HL-60/S4 treated with phorbol 12-myristate 13-acetate at 8.2 ng/mL for 4 days and 3 days (cell line): ENCODE results near the gene SNAP29.

Experiments used
- in situ Hi-C: fragments of 300-500 bp; cut with MboI; formaldehyde crosslinking; loops from 2 replicates; pipeline ENCODE4 v1.15.0; 2022; ENCODE audit warnings: low sequenced_read_pairs

SNAP29 gene

GRCh38 chr22:20865875-20866445, 7.2 kb downstream of the SNAP29 start:
- in situ Hi-C loops = no loop called here

- in situ Hi-C loops = no loop called here
Observed at GRCh38 chr22:20866736-20867135, 7.9 kb downstream of the SNAP29 start.

- in situ Hi-C loops = no loop called here
Observed at GRCh38 chr22:20867179-20868024, 8.6 kb downstream of the SNAP29 start.

- in situ Hi-C loops = no loop called here
Observed at GRCh38 chr22:20868025-20868962, 9.5 kb downstream of the SNAP29 start.

DNA sequence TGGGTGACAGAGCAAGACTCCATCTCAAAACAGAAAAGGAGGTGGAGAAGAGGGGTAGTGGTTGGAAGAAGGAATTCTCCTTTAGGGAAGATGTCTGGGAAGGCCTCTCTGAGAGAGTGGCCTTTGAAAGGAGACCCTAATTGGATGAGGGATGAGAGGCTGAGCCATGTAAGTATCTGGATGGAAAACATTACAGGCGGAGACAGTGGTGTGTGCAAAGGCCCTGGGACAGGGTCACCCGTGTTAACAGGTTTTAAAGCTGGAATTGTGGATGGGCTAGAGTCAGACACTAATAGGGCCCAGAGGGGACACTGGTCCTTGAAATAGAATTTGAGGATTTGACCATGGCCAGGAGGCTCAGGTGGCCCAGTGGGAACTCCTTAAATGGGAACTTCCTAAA, 10.4 kb downstream of the SNAP29 start:
- in situ Hi-C loops = no loop called here

DNA sequence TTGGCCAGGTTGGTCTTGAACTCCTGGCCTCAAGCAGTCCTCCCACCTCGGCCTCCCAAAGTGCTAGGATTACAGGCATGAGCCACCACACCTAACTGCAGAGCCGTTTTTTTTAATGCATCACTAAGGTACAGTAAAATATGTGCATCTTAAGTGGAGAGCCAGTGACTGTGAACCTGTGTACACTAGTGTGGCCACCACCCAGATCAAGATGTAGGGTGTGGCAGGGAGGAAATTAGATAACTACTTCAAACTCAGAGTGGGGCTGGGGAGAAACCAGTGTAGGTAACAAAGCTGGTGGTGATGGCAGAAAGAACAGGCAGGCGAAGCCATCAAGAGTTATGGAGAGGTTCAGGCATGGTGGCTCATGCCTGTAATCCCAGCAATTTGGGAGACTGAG, 14.4 kb downstream of the SNAP29 start:
- in situ Hi-C loops = no loop called here

GRCh38 chr22:20875296-20875695, 16.5 kb downstream of the SNAP29 start:
- in situ Hi-C loops = no loop called here

- in situ Hi-C loops = no loop called here
Observed at GRCh38 chr22:20877715-20878114, 18.9 kb downstream of the SNAP29 start.

GRCh38 chr22:20881231-20881630, 22.4 kb downstream of the SNAP29 start:
- in situ Hi-C loops = no loop called here

- in situ Hi-C loops = no loop called here
Observed at GRCh38 chr22:20881869-20882815, 23.3 kb downstream of the SNAP29 start.

DNA sequence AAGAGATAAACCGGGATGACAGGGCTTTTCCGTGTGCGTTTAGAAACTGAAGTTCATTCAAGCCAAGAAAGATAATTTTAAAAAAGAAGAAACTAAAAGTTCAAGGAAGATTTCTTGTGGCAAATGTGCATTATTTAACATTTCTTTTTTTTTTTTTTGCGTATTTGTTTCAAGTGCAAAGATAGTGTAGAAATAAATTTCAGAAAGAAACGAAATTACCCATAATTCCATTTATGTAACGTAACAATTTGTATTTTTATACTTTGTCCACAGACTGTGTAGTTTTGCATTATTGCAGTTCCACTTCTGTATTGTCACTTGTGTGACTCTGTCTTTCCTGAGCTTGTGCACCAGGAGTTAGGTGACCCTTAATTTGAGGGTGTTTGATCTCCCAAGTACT, 24.0 kb downstream of the SNAP29 start:
- in situ Hi-C loops = no loop called here

DNA sequence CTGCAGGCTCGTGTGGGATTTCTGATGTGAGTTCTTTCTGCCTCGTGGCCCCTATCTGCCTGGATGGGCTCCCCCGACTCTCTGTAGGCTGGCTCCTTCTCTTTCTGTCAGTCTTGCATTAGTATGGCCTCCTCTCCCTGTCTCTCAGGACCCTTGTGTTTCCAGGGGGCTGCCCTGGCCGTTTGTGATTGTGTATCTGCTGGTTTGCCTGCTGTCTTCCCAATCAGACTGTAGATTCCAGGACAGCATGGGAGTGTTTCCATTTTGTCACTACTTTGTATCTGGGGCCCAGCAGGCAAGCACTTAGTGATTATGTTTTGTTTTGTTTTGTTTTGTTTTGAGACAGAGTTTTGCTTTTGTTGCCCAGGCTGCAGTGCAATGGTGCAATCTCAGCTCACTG, 25.6 kb downstream of the SNAP29 start:
- in situ Hi-C loops = no loop called here

GRCh38 chr22:20885017-20885556, 26.3 kb downstream of the SNAP29 start:
- in situ Hi-C loops = no loop called here

DNA sequence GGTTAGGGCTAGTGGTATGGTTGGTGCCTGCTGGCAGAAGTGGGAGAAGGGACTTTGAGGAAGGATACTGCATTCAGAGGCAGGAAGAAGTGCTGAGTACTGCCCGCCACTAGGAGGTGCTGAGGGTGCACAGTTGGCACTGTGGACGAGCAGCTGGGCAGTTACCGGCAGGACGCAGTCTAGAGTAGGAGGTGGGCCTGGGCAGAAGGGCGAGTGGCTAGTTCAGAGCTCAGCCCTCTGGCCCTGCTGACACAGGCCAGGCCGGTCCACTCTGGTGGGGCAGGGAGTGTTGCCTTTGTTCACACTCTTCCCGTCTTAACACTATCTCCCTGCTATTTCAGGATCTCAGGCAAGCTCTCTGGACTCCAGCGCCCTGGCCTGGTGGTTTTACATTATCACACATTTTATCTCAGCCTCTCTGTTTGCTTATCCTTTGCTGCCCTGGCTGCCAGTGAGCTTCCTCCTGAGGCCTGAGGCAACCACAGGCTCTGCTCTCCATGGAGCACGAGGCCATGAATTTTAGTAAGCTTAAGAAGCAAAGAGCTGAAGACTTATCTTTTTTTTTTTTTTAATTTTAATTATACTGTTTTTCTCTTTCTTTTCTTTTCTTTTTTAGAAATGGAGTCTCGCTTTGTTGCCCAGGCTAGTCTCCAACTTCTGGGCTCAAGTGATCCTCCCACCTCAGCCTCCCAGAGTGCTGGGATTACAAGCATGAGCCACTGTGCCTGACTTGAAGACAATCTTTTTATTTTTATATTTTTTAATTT, 26.9 kb downstream of the SNAP29 start:
- in situ Hi-C loops = no loop called here

DNA sequence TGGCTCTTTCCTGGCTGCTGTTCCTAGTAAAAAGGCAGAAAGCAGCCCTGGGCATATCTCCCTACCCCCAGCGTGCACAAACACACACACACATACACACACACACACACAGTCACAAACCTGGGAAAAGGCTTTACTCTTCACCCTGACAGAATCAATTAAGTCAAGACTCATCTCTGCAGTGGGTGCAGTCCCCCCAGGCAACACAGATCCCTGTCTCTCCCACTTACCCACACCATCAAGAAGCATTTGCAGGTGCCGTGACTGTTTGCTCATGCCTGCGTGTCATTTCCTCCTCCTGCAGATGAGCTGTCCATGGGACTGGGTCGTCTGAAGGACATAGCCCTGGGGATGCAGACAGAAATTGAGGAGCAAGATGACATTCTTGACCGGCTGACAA, 28.6 kb downstream of the SNAP29 start:
- in situ Hi-C loops = no loop called here

- in situ Hi-C loops = no loop called here
Observed at GRCh38 chr22:20889025-20889704, 30.4 kb downstream of the SNAP29 start.

DNA sequence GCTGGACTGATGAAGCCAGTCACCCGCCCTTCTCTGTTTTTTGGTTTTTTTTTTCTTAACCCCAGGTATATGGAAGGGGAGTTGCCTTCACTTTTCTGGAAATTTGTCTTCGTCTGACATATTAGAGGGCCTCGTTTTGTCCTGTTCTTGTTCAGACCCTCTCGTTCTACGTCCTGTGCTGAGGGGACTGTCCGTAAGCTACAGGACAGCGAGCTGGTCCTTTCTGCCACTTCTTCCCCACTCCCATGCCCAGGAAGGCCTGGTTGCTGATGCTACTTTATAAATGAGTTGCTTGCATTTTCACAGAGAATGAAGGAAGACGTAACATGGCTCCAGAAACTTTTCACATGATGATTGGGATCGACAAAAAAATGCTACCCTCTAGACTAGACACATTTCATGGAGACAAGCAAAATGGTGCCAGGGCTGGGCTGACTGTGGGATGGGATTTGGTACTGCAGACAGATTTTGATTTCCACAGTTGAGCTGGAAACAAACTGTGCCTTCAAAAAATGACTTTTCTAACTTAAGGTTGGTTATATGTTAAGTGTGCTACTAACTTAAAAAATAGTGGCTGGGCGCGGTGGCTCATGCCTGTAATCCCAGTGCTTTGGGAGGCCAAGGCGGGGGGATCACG, 31.2 kb downstream of the SNAP29 start:
- in situ Hi-C loops = no loop called here

DNA sequence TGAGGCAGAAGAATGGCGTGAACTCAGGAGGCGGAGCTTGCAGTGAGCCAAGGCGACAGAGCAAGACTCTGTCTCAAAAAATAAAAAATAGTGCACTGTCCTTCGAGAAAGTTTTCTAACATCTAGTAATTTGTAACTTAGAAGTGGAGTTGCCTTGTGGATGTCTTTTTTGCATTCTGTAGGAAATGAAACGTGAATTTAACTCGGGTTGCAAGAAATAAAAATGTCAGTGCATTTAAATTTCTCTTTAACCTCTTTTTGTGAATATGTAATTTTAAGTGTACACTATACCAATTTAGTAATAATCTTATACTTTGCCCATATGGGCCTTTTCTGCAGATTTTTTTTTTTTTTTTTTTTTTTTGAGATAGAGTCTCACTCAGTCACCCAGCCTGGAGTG, 32.2 kb downstream of the SNAP29 start:
- in situ Hi-C loops = no loop called here
